Prostate gland (tissue), 2 donors: ENCODE measurements around the gene ADAMTS7.
"Not testable (repeated sequence)": the region's sequence is repeated elsewhere in the genome, so short reads cannot be mapped to it uniquely, and the experiment has no call there.

Source experiments
- CTCF ChIP-seq, 4 experiments: fragments of 200-600 bp in 2 of 4; fragments of 450-650 bp in 2 of 4; sonication (generic) in 2 of 4; IDR thresholded peaks; 1 replicate in 3 of 4; 2 replicates in 1 of 4; pipeline ENCODE4 v1.5.1; 2016 to 2019; ENCODE audit warnings: antibody characterized with exemption in 4 of 4, mild to moderate bottlenecking in 2 of 4, moderate library complexity in 2 of 4
- POLR2A ChIP-seq: fragments of 450-650 bp; IDR thresholded peaks from one replicate; pipeline ENCODE4 v1.6.1; 2016; ENCODE audit warnings: antibody characterized with exemption, mild to moderate bottlenecking
- POLR2AphosphoS5 ChIP-seq: sonication (generic); formaldehyde crosslinking; IDR thresholded peaks from one replicate; pipeline ENCODE4 v1.6.1; 2017; ENCODE audit warnings: antibody characterized with exemption

DNA sequence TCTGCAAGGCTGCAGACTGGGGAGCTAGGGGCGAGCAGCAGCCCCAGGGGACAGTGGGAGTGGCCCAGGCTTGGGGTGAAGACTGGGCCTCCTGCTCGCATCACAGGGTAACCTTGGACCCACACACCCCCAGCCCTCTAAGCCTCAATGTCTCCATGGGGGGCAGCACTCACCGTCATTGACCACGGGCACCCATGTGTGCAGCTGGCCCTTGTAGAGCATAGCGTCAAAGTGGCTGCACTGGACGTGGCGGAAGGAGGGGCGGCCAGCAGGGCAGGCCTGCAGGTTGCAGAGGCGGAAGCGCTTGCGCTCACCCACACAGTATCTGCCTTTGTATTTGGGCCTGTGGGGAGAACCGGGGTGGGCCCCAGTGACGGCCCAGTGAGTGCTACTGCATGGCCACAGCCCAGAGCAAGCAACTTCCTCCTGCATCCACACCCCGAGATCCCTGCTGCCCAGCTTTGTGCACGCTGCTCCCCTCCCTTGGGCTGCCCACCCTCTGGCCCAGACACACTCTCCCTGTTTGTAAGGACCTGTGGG is 36.7 kb downstream of the ADAMTS7 start:
- not testable (repeated sequence) for TF ChIP-seq POLR2AphosphoS5; CTCF (IDR thresholded peaks at IDR 0.05); POLR2A
